Mesodermal cell (in vitro differentiated cells): ENCODE data around the gene RXRA.
A peak's percentile ranks its signal among the peaks of the same experiment; 100 is the strongest.

ENCODE experiments used
- H3K27ac ChIP-seq: 2 replicates; pipeline ENCODE4 v1.7.0; 2013; ENCODE audit warnings: mild to moderate bottlenecking, low read depth, low read length, moderate library complexity; ENCODE audit not compliant: severe bottlenecking
- H3K36me3 ChIP-seq: 2 replicates; pipeline ENCODE4 v1.7.1; 2013; ENCODE audit warnings: mild to moderate bottlenecking, low read length, moderate library complexity; ENCODE audit not compliant: control insufficient read depth, insufficient read depth
- H3K4me1 ChIP-seq: one replicate; pipeline ENCODE4 v1.7.1; 2013; ENCODE audit warnings: mild to moderate bottlenecking, low read length; ENCODE audit not compliant: insufficient read depth, control insufficient read depth, poor library complexity, severe bottlenecking
- H3K4me3 ChIP-seq: 2 replicates; pipeline ENCODE4 v1.7.0; 2013; ENCODE audit warnings: low read length, control low read depth, mild to moderate bottlenecking; ENCODE audit not compliant: insufficient read depth, poor library complexity, severe bottlenecking; ENCODE audit errors: extremely low read depth
- H3K9me3 ChIP-seq: 2 replicates; pipeline ENCODE4 v1.7.1; 2013; ENCODE audit warnings: mild to moderate bottlenecking, low read length, moderate library complexity; ENCODE audit not compliant: control insufficient read depth
- WGBS, 2 experiments: methylation state at CpG; one replicate each; pipeline ENCODE4 v1.1.5; 2013; ENCODE audit warnings: missing lambda C conversion rate in 2 of 2; ENCODE audit not compliant: insufficient coverage in 2 of 2; 5-methylcytosine and 5-hydroxymethylcytosine counted together

The RXRA gene

GRCh38 chr9:134452728-134453127 is 126.5 kb downstream of the RXRA start:
- Histone ChIP-seq H3K4me3 (no peak overlapping the region), H3K36me3 (no peaks in the 10 kb centered on the region), H3K9me3 (peaks cover 12% of the 10 kb centered on the region), H3K4me1 (peaks cover 35% of the 10 kb centered on the region), H3K27ac (no peak overlapping the region)
- 91 to 96% methylated on average over 3 to 4 of the region's 4 CpGs for WGBS, 2 experiments

- Histone ChIP-seq H3K27ac (no peak overlapping the region), H3K4me1 (peaks cover 45% of the 10 kb centered on the region), H3K4me3 (no peak overlapping the region), H3K9me3 (peaks cover under 1% of the 10 kb centered on the region), H3K36me3 (no peaks in the 10 kb centered on the region)
- WGBS, 2 experiments, result 86 to 90% methylated on average over 19 to 21 of the region's 23 CpGs
These were observed 127.7 kb downstream of the RXRA start for GRCh38 chr9:134453776-134454475.

- WGBS, 2 experiments, result 84 to 90% methylated on average over 2 to 3 of the region's 5 CpGs
- Histone ChIP-seq H3K36me3 (no peaks in the 10 kb centered on the region), H3K27ac (no peak overlapping the region), H3K4me3 (no peak overlapping the region), H3K4me1 (peaks cover 51% of the 10 kb centered on the region), H3K9me3 (no peaks in the 10 kb centered on the region)
These were observed 128.2 kb downstream of the RXRA start for GRCh38 chr9:134454476-134454857.

GRCh38 chr9:134455021-134455471 is 128.8 kb downstream of the RXRA start:
- WGBS, 2 experiments, result 93 to 95% methylated on average over 13 of the region's 13 CpGs
- H3K4me3 ChIP-seq, result no peak overlapping the region
- H3K9me3 ChIP-seq, result no peaks in the 10 kb centered on the region
- H3K4me1 ChIP-seq, result peaks cover 50% of the 10 kb centered on the region
- no peaks in the 10 kb centered on the region for H3K36me3 ChIP-seq
- no peak overlapping the region for H3K27ac ChIP-seq

GRCh38 chr9:134455537-134455933 is 129.3 kb downstream of the RXRA start:
- 94 to 96% methylated on average over 15 of the region's 15 CpGs for WGBS, 2 experiments
- Histone ChIP-seq H3K4me1 (peaks cover 46% of the 10 kb centered on the region), H3K27ac (peak overlapping the region; percentile 88), H3K9me3 (no peaks in the 10 kb centered on the region), H3K4me3 (no peak overlapping the region), H3K36me3 (no peaks in the 10 kb centered on the region)

GRCh38 chr9:134455934-134456755 is 129.9 kb downstream of the RXRA start:
- Histone ChIP-seq H3K4me1 (peaks cover 46% of the 10 kb centered on the region), H3K9me3 (no peaks in the 10 kb centered on the region), H3K36me3 (no peaks in the 10 kb centered on the region), H3K27ac (peak overlapping the region; percentile 88), H3K4me3 (no peak overlapping the region)
- WGBS, 2 experiments, result 89 to 90% methylated on average over 34 to 36 of the region's 41 CpGs

- Histone ChIP-seq H3K9me3 (peaks cover 3% of the 10 kb centered on the region), H3K4me1 (peaks cover 46% of the 10 kb centered on the region), H3K36me3 (no peaks in the 10 kb centered on the region), H3K27ac (peak overlapping the region; percentile 88), H3K4me3 (no peak overlapping the region)
- WGBS, 2 experiments, result 95 to 97% methylated on average over 9 to 11 of the region's 12 CpGs
These were observed 130.6 kb downstream of the RXRA start for GRCh38 chr9:134456756-134457305.

- H3K27ac ChIP-seq, result no peak overlapping the region
These were observed 131.3 kb downstream of the RXRA start for GRCh38 chr9:134457321-134458206.

GRCh38 chr9:134458207-134459108 is 132.2 kb downstream of the RXRA start:
- 85 to 90% methylated on average over 15 to 18 of the region's 20 CpGs for whole genome bisulfite sequencing, 2 experiments
- H3K36me3 ChIP-seq, result no peaks in the 10 kb centered on the region
- no peak overlapping the region for H3K4me3 ChIP-seq
- peaks cover 4% of the 10 kb centered on the region for H3K9me3 ChIP-seq
- H3K4me1 ChIP-seq, result peaks cover 46% of the 10 kb centered on the region
- peak overlapping the region; percentile 62 for H3K27ac ChIP-seq

More at GRCh38 chr9:134457321-134458206, 131.3 kb downstream of the RXRA start:
- no peak overlapping the region for H3K4me3 ChIP-seq
- H3K36me3 ChIP-seq, result no peaks in the 10 kb centered on the region
- H3K4me1 ChIP-seq, result peaks cover 46% of the 10 kb centered on the region
- H3K9me3 ChIP-seq, result peaks cover 4% of the 10 kb centered on the region
- 97% methylated on average over 5 to 13 of the region's 18 CpGs for WGBS, 2 experiments
